ENCODE data around the gene ASCL3.
A peak's percentile ranks its signal among the peaks of the same experiment; 100 is the strongest.
"Not testable (repeated sequence)": the region's sequence is repeated elsewhere in the genome, so short reads cannot be mapped to it uniquely, and the experiment has no call there.

ASCL3 gene

DNA sequence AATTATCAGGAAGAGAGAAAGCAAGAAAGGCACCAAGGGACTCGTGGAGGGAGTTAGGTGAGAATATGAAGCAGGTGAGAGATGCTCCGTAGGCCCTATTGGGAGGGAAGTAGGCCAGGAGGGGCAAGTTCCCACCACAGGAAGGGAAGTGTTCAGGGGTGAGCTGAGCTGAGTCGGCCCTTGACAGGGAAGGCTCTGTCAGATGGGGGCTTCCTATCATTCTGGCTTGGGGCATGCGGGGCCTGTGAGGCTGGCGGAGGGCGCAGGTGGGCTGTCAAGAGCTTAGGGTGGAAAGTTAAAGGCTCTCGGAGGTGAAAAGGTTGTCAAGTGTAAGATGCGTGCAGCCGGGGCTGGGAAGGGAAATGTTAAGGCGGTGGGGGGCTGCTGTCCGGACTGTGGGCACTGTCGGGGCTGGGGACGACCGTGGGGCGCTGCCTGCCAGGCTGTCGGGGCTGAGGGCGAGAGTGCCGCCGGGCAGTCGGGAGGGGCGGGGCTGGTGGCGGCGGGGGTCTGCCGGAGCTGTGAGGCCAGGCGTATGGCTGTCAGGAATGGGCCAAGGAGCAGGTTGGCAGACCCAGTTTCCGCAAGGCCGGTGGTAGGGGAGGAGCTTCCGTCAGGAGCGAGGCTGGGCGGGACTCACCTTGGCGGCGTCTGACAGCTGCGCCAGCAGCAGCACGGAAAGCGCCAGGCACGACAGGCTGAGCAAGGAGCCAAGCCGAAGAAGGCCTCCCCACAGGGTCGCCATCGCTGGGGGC is 20.9 kb upstream of the ASCL3 start:
- H3K36me3 Mint-ChIP-seq, result peaks cover 15% of the 10 kb centered on the region
- ATAC-seq, result peak; percentile 82
- peak overlapping the region; percentile 91 for H3K4me3 Mint-ChIP-seq
- peak in 1 of 2 donors; percentile 89 for DNase-seq (ENCODE audit: low spot score in 2 of 2)
- H3K27ac Mint-ChIP-seq, result peak overlapping the region; percentile 94
- H3K4me1 Mint-ChIP-seq, result peaks cover 29% of the 10 kb centered on the region
- no peaks in the 10 kb centered on the region for H3K9me3 Mint-ChIP-seq

- H3K4me3 Mint-ChIP-seq, result peak overlapping the region; percentile 91
- peak overlapping the region; percentile 94 for H3K27ac Mint-ChIP-seq
- no peaks in the 10 kb centered on the region for H3K9me3 Mint-ChIP-seq
- peaks cover 29% of the 10 kb centered on the region for H3K4me1 Mint-ChIP-seq
- H3K36me3 Mint-ChIP-seq, result peaks cover 13% of the 10 kb centered on the region
- no peak for ATAC-seq
- DNase-seq (ENCODE audit: low spot score in 2 of 2), result no peak
Measured at GRCh38 chr11:8962841-8963240, 20.0 kb upstream of the ASCL3 start.

GRCh38 chr11:8961401-8961800 is 18.6 kb upstream of the ASCL3 start:
- peak overlapping the region; percentile 21 for H3K27ac Mint-ChIP-seq
- DNase-seq (ENCODE audit: low spot score in 2 of 2), result no peak
- peaks cover 21% of the 10 kb centered on the region for H3K36me3 Mint-ChIP-seq
- H3K4me1 Mint-ChIP-seq, result peaks cover 42% of the 10 kb centered on the region
- no peaks in the 10 kb centered on the region for H3K9me3 Mint-ChIP-seq
- ATAC-seq, result no peak
- no peak overlapping the region for H3K4me3 Mint-ChIP-seq

GRCh38 chr11:8959546-8960166 is 16.8 kb upstream of the ASCL3 start:
- Mint-ChIP-seq H3K36me3 (peaks cover 34% of the 10 kb centered on the region), H3K9me3 (no peaks in the 10 kb centered on the region), H3K4me3 (no peak overlapping the region), H3K4me1 (peaks cover 39% of the 10 kb centered on the region), H3K27ac (no peak overlapping the region)
- peak; percentile 6 to 57 for DNase-seq (ENCODE audit: low spot score in 2 of 2)
- ATAC-seq, result peak; percentile 61

DNA sequence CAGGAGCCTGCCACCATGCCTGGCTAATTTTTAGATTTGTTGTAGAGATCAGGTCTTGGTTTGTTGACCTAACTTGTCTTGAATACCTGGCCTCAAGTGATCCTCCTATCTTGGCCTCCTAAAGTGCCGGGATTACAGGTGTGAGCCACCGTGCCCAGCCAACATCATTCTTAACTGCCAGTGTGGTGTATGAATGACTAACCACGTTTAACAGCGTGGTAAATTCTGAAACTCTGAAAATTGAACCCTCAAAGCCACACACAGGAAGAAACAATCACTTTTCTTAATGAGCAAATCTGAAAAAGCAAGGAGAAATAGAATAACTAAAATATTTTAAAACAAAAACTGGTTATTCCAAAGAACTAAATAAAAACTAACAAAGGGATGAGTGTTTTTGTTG is 14.0 kb upstream of the ASCL3 start:
- peak; percentile 85 for ATAC-seq
- Mint-ChIP-seq H3K4me1 (peaks cover 24% of the 10 kb centered on the region), H3K36me3 (peaks cover 53% of the 10 kb centered on the region), H3K4me3 (no peak overlapping the region), H3K27ac (peak overlapping the region; percentile 14), H3K9me3 (no peaks in the 10 kb centered on the region)
- no peak for DNase-seq (ENCODE audit: low spot score in 2 of 2)

GRCh38 chr11:8948886-8949285 is 6.1 kb upstream of the ASCL3 start:
- no peaks in the 10 kb centered on the region for H3K4me1 Mint-ChIP-seq
- no peak for DNase-seq (ENCODE audit: low spot score in 2 of 2)
- H3K36me3 Mint-ChIP-seq, result peaks cover 71% of the 10 kb centered on the region
- H3K27ac Mint-ChIP-seq, result no peak overlapping the region
- ATAC-seq, result no peak
- H3K9me3 Mint-ChIP-seq, result no peaks in the 10 kb centered on the region
- no peak overlapping the region for H3K4me3 Mint-ChIP-seq

- H3K4me1 Mint-ChIP-seq, result no peaks in the 10 kb centered on the region
- H3K9me3 Mint-ChIP-seq, result no peaks in the 10 kb centered on the region
- H3K36me3 Mint-ChIP-seq, result peaks cover 56% of the 10 kb centered on the region
- no peak overlapping the region for H3K27ac Mint-ChIP-seq
- DNase-seq (ENCODE audit: low spot score in 2 of 2) (no peak), ATAC-seq (no peak)
- no peak overlapping the region for H3K4me3 Mint-ChIP-seq
Measured at GRCh38 chr11:8947230-8947943, 4.6 kb upstream of the ASCL3 start.

- no peak for DNase-seq (ENCODE audit: low spot score in 2 of 2)
- Mint-ChIP-seq H3K9me3 (no peaks in the 10 kb centered on the region), H3K36me3 (no peaks in the 10 kb centered on the region), H3K4me3 (no peak overlapping the region), H3K27ac (no peak overlapping the region), H3K4me1 (no peaks in the 10 kb centered on the region)
- ATAC-seq, result no peak
Measured at GRCh38 chr11:8941341-8942103, 1.3 kb downstream of the ASCL3 start.

GRCh38 chr11:8937659-8938058 is 5.2 kb downstream of the ASCL3 start:
- no peak overlapping the region for H3K27ac Mint-ChIP-seq
- H3K4me3 Mint-ChIP-seq, result no peak overlapping the region
- no peaks in the 10 kb centered on the region for H3K9me3 Mint-ChIP-seq
- DNase-seq (ENCODE audit: low spot score in 2 of 2) (no peak), ATAC-seq (no peak)
- no peaks in the 10 kb centered on the region for H3K36me3 Mint-ChIP-seq
- no peaks in the 10 kb centered on the region for H3K4me1 Mint-ChIP-seq

DNA sequence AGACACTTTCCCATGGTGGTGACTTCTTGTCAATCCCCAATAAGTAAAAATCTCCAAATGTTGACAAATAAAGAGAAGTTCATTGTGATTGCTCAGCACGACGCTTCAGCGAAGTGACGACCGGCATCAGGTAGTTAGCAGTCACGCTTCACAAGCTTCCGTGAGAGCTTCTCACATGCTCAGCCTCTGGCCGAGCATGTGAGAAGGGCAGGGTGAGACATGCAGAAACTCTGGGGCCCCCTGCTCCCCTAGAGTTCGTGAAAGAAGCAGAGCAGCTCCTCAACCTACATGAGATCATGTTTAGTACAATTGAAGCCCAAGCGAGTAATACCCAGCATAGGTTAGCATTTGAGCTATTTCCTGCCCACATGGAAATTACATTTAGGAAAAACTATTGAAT is 5.7 kb downstream of the ASCL3 start:
- ATAC-seq (peak; percentile 55), DNase-seq (ENCODE audit: low spot score in 2 of 2) (no peak)
- peak overlapping the region; percentile 61 for H3K27ac Mint-ChIP-seq
- H3K4me3 Mint-ChIP-seq, result no peak overlapping the region
- no peaks in the 10 kb centered on the region for H3K9me3 Mint-ChIP-seq
- no peaks in the 10 kb centered on the region for H3K4me1 Mint-ChIP-seq
- no peaks in the 10 kb centered on the region for H3K36me3 Mint-ChIP-seq

DNA sequence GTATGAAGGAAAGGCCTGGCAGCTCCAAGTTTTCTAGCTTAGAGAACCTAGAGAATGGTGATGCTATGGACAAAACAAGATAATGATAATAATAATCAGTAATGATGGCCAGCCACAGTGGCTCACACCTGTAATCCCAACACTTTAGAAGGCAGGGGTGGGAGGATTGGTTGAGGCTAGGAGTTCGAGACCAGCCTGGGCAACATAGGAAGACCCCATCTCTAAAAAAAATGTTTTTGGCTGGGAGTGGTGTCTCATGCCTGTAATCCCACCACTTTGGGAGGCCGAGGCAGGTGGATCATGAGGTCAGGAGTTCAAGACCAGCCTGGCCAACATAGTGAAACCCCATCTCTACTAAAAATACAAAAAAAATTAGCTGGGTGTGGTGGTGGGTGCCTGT is 7.0 kb downstream of the ASCL3 start:
- not testable (repeated sequence) for H3K4me3 Mint-ChIP-seq; ATAC-seq; DNase-seq (ENCODE audit: low spot score in 2 of 2); H3K4me1 Mint-ChIP-seq; H3K9me3 Mint-ChIP-seq; H3K36me3 Mint-ChIP-seq; H3K27ac Mint-ChIP-seq

GRCh38 chr11:8934742-8935488 is 7.9 kb downstream of the ASCL3 start:
- DNase-seq (ENCODE audit: low spot score in 2 of 2) (no peak), ATAC-seq (no peak)
- no peak overlapping the region for H3K27ac Mint-ChIP-seq
- no peaks in the 10 kb centered on the region for H3K9me3 Mint-ChIP-seq
- no peaks in the 10 kb centered on the region for H3K36me3 Mint-ChIP-seq
- no peak overlapping the region for H3K4me3 Mint-ChIP-seq
- no peaks in the 10 kb centered on the region for H3K4me1 Mint-ChIP-seq

DNA sequence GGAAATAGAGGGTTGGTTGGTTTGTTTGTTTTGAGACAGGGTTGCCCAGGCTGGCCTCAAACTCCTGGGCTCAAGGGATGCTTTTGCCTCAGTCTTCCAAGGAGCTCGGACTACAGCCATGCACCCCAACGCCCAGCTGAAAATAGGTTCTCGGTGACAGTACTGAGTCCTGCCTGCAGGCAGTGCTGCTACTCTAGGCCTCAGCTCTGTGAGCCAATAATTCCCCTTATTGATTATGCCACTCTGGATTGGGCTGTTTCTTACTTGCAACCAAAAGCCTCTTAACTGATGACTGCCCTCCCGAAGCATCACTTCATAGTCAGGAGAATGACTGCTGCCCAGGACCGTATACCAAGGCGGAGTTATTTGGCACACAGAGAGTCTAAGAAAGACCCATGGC is 8.9 kb downstream of the ASCL3 start:
- no peak for DNase-seq (ENCODE audit: low spot score in 2 of 2)
- Mint-ChIP-seq H3K27ac (no peak overlapping the region), H3K9me3 (no peaks in the 10 kb centered on the region), H3K4me1 (no peaks in the 10 kb centered on the region), H3K4me3 (no peak overlapping the region), H3K36me3 (no peaks in the 10 kb centered on the region)
- ATAC-seq, result no peak

DNA sequence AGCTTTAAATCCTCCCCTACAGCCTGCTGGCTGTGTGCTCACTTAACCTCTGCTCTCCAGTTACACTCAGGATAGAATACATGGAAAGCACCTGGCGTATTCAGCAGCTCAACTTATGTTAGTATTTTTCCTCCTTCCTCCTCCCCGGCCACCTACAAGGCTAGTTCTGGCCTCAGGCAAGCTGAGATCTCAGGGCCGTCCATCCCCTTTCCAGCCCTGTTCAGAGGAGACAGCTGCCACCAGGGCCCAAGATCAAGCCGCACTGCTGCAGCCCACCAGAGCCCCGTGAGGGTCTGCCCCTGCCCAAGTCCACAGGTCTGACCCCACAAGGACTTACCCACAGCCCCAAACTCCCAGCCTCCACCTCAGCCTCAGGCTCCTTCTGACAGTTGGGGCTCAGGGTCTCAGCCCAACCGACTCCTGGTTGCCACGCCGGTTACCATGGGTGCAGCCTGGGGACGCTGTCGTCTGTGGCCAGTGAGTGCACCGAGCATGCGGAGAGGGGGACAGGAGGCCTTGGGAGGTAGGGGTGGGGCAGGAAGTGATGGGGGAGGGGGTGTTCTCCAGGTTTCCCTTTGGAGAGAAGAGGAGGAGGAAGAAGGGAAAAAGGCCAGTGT is 10.1 kb downstream of the ASCL3 start, which contains the start of gene C11orf16:
Gene C11orf16, minus strand, starts transcription at position 384 of the 617 bp plus-strand sequence. CDS start 639 bp downstream, outside the sequence.
- no peak within 1 kb of the TSS for H3K27ac Mint-ChIP-seq
- no peaks in the 10 kb centered on the region for H3K9me3 Mint-ChIP-seq

More for the DNA sequence above, 10.1 kb downstream of the ASCL3 start, which contains the start of gene C11orf16:
- Mint-ChIP-seq H3K4me1 (no peaks in the 10 kb centered on the region), H3K4me3 (no peak within 1 kb of the TSS), H3K36me3 (no peaks in the 10 kb centered on the region)
- ATAC-seq (no peak), DNase-seq (ENCODE audit: low spot score in 2 of 2) (no peak)
